HG03060 (cell line): ENCODE results near the gene ST7.

Experiments
- ATAC-seq: cut with Tn5 transposase; IDR thresholded peaks from one replicate; pipeline ENCODE4 v1.9.1; 2021; ENCODE audit warnings: low read depth, moderate number of reproducible peaks; ENCODE audit not compliant: unreplicated experiment

The ST7 gene

DNA sequence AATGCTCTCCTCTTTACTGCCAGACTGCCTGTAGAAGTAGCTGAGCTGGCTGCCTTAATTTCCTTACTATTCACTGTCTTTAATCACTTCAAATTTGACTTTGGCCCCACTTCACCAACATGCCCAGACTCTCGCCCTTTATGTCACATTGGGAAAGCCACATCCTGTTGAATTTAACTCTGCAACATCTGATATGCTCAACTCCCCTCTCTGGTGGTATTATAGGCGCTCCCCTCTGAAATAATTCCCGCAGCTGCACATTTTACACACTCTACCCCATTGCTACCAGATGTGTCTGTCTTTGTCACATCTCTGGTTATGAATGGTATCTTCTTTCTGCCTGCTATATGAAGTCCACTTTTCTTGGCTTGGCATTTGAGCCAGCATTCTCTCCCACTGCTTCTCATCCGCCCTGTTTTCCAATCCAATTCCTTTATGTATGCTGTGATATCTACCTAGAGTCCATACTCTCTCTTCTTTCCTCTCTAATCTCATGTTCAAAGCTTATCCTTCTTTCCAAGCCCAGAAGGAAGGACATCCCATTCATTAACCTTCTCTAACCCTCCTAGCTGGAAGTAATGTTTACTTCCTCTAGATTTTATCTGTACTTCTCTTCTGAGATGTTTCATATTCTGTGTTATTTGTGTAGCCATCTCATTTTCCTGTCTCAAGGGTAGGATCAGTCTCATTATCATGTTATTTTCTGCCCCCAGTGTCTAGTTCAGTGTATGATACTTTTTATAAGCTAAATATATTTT, 134.5 kb downstream of the ST7 start:
- ATAC-seq: no peak

GRCh38 chr7:117088623-117089194, 135.4 kb downstream of the ST7 start:
- no peak for ATAC-seq

DNA sequence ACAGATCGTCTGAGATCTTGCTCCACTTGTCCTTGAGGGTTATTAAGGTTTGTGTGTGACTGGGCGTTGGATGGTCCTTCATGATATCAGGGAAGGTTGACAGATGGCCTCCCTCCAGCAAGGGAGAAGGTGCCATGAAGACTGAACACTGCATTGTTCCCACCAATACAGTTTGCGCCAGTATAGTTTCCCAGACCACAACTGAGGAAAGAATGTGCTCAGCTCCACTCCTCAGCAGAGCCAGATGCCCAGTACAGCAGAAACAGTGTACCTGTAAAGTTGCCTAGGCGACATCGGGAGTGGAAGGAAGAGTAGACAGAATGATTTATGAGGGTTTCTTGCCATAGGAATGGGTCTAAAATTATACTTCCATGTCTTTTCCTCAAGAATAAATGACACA, 137.5 kb downstream of the ST7 start:
- no peak for ATAC-seq

- no peak for ATAC-seq
Measured at GRCh38 chr7:117091721-117092120, 138.4 kb downstream of the ST7 start.

- ATAC-seq: no peak
Measured at GRCh38 chr7:117092785-117093184, 139.5 kb downstream of the ST7 start.

DNA sequence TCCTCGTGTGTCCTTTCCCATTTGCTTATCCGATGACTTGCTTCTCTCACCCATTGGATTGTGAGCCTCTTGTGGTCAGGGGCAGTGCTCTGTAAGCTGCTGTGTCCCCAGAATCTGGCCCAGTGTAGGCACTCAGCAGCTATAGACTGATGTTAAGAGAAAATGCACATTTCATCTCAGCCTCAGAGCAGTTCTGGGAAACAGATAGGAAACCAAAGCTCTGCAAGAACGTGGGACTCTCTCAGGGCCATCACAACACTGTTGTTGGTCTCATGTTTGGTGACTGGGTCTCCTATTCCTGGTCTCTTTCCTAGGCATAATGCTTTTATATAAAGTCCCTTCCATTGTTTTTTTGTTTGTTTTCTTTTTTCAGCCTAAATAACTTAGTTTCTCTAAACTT, 141.2 kb downstream of the ST7 start:
- no peak for ATAC-seq

- no peak for ATAC-seq
Measured at GRCh38 chr7:117095055-117095454, 141.8 kb downstream of the ST7 start.

DNA sequence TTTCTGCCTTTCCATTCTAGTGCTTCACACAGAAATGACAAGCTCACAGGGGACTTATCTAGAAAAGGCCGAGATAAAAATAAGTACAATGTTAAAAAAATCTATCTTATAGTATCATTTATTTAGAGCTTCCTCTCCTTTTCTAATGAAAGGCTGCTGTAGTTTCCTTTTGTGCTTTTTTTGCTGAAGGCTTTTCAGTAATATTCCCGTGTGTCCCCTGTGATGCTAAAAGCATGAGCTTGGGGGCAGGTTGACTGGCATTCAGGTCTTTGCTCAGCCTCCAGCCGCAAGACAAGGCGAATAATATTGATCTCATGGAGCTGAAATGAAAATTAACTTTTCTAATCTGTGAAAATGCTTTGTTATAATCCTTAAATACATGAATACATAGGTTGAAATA, 143.0 kb downstream of the ST7 start:
- no peak for ATAC-seq

GRCh38 chr7:117096942-117097341, 143.6 kb downstream of the ST7 start:
- ATAC-seq: no peak

DNA sequence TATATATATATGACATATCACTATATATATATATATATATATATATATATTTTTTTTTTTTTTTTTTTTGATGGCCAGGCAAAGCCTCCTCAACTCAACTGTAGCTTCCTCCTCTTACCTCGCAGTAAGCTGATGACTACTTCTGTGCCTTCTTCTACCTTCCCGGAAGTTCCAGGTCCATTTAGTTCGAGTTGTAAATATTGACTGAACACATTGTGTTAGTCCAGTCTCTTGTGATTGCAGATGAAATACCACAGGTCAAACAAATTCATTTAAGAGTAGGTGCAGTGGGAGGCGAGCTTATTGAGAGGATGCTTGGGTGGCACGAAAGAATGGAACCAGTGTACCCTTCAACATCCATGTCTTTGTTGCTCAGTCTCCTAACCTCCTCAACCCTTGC, 144.6 kb downstream of the ST7 start:
- no peak for ATAC-seq

- no peak for ATAC-seq
Measured at GRCh38 chr7:117098457-117098856, 145.2 kb downstream of the ST7 start.

DNA sequence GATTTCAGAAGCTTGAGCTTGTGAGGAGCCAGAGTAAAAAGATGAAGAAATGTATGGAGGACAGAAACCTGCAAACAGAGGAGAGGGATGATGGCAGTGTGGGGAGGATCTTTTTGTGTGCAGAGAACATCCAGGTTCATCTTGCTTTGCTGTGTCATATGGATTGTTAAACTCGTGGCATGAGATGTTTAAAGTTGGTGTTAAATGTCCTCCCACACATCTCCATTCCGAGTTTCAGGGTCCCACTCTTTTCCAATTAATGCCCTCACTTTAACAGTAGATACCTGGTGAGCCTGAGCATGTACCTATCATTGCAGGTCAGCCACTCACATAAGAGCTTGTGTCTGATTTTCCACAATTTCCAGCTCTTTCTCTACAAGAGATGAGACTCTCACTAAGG, 147.7 kb downstream of the ST7 start:
- ATAC-seq: no peak

DNA sequence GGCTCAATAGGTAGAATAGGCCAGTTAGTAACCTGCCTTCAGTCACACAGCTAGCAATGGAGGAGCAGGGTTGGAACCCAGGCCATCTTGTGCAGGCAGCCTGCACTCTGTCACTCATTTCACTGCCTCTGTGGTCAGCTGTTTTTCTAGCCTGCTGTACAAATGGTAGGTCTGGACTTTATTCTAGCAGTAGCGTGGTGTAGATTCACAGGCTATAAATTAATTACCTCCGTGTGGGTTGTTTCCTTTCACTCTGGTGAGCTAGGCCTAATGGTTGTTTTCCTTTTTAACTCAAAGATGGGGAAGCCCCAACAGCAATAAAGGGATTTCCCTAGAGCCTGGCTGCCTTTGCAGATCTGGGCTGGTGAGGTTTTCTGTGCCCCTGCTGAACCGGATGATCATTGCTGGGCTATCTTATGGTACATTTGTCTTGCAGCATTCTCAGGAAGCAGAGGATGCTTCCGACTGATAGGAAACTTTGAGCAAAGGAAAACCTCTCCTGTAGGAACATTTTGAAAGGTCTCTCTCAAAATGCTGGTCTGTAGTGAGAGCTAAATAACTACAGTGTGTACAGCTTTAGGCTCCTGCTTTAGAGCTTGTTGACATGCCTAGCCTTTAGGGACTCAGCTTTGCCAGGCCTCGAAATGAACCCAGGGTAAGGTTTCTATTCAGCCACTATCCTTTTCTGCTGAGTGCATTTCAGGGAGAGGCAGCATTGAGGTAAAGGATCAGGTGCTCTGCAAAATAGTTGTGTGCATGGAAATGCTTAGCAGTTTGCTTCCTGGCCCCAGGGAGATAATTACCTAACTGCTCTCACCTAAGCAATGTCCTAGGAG, 157.4 kb downstream of the ST7 start:
- peak; percentile 91 for ATAC-seq

DNA sequence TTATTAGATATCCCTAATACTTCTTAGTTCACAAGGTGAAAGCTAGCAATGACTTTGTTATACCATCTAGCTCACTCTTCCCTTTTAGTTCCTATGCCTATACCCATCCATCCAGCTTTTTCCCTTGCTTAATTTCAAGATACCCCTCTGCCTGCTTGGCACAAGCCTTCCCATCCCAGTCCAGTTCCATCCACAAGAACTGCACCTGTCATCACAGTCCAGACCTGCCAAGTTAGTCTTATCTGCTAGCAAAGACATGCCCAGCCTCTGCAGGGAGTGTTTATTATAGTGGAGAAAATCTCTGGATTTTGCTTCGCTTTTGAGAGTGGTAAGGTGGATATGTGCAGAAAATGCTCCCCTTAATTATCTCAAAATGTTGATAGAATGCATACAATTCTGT, 158.2 kb downstream of the ST7 start:
- ATAC-seq: no peak

GRCh38 chr7:117112640-117113039, 159.3 kb downstream of the ST7 start:
- no peak for ATAC-seq

DNA sequence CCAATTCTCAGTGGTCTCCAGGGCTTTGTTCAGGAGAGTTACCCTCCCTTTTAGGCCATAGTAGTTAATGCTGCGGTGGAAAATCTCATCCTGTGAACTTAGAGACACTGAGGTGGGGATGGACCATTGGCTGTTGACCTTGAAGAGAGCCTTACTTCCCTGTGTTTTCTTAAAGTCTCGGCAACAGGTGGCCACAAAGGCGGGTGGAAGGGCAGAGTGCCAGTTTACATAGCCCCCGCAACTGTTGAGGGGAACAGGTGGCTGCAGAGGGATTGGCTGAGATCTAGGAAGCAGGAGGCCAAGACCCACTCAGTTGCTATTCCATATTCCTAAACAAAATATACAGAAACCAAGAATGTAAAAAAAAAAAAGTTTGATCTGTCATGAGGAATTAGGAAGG, 160.6 kb downstream of the ST7 start:
- no peak for ATAC-seq

- ATAC-seq: no peak
Measured at GRCh38 chr7:117114272-117114671, 161.0 kb downstream of the ST7 start.

- ATAC-seq: no peak
Measured at GRCh38 chr7:117116211-117116610, 162.9 kb downstream of the ST7 start.

GRCh38 chr7:117117172-117117571, 163.9 kb downstream of the ST7 start:
- ATAC-seq: no peak

GRCh38 chr7:117118579-117119180, 165.4 kb downstream of the ST7 start:
- ATAC-seq: no peak
